KMS-11 (cell line): ENCODE data around the gene PHF13.

Experiments used
- H2AFZ ChIP-seq: fragments of 200-600 bp; sonication (generic); 2 replicates; pipeline ENCODE4 v1.6.1; 2016; ENCODE audit warnings: antibody characterized with exemption, mixed run types, low read depth
- H3K27ac ChIP-seq: fragments of 200-600 bp; sonication (generic); 2 replicates; pipeline ENCODE4 v1.6.1; 2016; ENCODE audit warnings: mild to moderate bottlenecking, mixed run types
- H3K27me3 ChIP-seq: fragments of 200-600 bp; sonication (generic); 2 replicates; pipeline ENCODE4 v1.6.1; 2017; ENCODE audit warnings: mild to moderate bottlenecking, low read depth, mixed run types, moderate library complexity; ENCODE audit not compliant: insufficient read depth
- H3K36me3 ChIP-seq: fragments of 200-600 bp; sonication (generic); 2 replicates; pipeline ENCODE4 v1.6.1; 2017; ENCODE audit warnings: mild to moderate bottlenecking, mixed run types; ENCODE audit not compliant: insufficient read depth
- H3K4me1 ChIP-seq: fragments of 200-600 bp; sonication (generic); 2 replicates; pipeline ENCODE4 v1.6.1; 2016; ENCODE audit warnings: mild to moderate bottlenecking, low read depth, mixed run types; ENCODE audit not compliant: poor library complexity, severe bottlenecking
- H3K4me2 ChIP-seq: fragments of 200-600 bp; sonication (generic); 2 replicates; pipeline ENCODE4 v1.7.0; 2016; ENCODE audit warnings: mild to moderate bottlenecking, mixed run types
- H3K4me3 ChIP-seq: fragments of 200-600 bp; sonication (generic); IDR thresholded peaks from 2 replicates; pipeline ENCODE4 v1.6.1; 2017; ENCODE audit warnings: low read depth, low read length, mixed read lengths; ENCODE audit not compliant: insufficient read depth
- H3K79me2 ChIP-seq: fragments of 200-600 bp; sonication (generic); 2 replicates; pipeline ENCODE4 v1.6.1; 2016; ENCODE audit warnings: low read depth, mixed run types; ENCODE audit not compliant: insufficient read depth
- H3K9ac ChIP-seq: fragments of 200-600 bp; sonication (generic); 2 replicates; pipeline ENCODE4 v1.6.1; 2016; ENCODE audit warnings: mild to moderate bottlenecking, mixed run types
- H4K20me1 ChIP-seq: fragments of 200-600 bp; sonication (generic); 2 replicates; pipeline ENCODE4 v1.6.1; 2016; ENCODE audit warnings: mild to moderate bottlenecking, mixed run types; ENCODE audit not compliant: insufficient read depth
- TF ChIP-seq, protein P1 (sequence below): fragments of 200-600 bp; sonication (generic); conservative IDR thresholded peaks from 2 replicates; pipeline ENCODE4 v1.6.1; 2017; ENCODE audit warnings: low read depth, mild to moderate bottlenecking, antibody characterized with exemption, low read length, moderate library complexity, mixed read lengths

PHF13 gene

DNA sequence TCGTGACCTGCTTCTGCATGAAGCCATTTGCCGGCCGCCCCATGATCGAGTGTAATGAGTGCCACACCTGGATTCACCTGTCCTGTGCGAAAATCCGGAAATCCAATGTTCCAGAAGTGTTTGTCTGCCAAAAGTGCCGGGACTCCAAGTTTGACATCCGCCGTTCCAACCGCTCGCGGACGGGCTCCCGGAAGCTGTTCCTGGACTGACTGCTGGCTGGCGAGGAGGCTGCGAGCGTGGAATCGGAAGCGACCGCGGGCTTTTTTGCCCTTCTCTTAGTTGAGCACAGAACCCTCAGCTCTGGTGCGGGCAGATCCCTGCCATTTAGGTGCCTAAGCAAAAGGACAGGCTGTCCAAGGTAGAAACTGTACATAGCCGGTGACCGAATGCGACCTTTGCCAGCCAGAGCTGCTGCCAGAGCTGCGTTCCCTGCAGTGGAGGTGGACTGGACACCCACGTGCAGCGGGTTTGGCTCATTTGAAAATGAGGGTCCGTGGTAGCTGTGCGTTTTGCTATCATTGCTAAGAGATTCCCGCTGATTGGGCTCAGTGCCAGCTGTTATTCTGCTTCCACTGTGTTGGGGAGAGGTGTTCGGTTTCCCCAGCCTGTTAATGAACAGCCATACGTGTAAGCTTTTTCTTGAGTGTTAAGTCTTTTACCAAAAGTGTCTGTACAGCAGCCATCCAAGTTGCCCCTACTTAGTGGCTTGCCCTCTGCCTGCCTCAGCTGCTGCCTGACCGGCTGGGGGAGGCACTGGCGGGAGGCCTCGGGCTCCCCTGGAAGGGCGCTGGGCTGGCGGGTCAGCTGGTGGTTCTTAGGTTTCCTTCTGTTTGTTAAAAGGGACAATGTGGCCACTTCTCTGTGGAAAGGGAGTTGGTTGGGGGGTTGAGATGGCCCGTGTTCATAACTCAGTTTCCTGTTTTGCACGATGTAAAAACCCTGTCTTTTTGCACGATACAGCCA is 8.2 kb downstream of the PHF13 start:
- Histone ChIP-seq H3K27me3 (no peaks in the 10 kb centered on the region), H2AFZ (no peak overlapping the region), H3K4me1 (peaks cover 25% of the 10 kb centered on the region), H3K36me3 (peaks cover 6% of the 10 kb centered on the region; the same call in 1 of the 2 replicates), H4K20me1 (no peaks in the 10 kb centered on the region), H3K79me2 (peaks cover 30% of the 10 kb centered on the region), H3K4me3 (no peak overlapping the region), H3K27ac (no peak overlapping the region), H3K9ac (no peak overlapping the region), H3K4me2 (no peak overlapping the region)
- TF ChIP-seq, protein P1, sequence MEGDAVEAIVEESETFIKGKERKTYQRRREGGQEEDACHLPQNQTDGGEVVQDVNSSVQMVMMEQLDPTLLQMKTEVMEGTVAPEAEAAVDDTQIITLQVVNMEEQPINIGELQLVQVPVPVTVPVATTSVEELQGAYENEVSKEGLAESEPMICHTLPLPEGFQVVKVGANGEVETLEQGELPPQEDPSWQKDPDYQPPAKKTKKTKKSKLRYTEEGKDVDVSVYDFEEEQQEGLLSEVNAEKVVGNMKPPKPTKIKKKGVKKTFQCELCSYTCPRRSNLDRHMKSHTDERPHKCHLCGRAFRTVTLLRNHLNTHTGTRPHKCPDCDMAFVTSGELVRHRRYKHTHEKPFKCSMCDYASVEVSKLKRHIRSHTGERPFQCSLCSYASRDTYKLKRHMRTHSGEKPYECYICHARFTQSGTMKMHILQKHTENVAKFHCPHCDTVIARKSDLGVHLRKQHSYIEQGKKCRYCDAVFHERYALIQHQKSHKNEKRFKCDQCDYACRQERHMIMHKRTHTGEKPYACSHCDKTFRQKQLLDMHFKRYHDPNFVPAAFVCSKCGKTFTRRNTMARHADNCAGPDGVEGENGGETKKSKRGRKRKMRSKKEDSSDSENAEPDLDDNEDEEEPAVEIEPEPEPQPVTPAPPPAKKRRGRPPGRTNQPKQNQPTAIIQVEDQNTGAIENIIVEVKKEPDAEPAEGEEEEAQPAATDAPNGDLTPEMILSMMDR, result no peak

DNA sequence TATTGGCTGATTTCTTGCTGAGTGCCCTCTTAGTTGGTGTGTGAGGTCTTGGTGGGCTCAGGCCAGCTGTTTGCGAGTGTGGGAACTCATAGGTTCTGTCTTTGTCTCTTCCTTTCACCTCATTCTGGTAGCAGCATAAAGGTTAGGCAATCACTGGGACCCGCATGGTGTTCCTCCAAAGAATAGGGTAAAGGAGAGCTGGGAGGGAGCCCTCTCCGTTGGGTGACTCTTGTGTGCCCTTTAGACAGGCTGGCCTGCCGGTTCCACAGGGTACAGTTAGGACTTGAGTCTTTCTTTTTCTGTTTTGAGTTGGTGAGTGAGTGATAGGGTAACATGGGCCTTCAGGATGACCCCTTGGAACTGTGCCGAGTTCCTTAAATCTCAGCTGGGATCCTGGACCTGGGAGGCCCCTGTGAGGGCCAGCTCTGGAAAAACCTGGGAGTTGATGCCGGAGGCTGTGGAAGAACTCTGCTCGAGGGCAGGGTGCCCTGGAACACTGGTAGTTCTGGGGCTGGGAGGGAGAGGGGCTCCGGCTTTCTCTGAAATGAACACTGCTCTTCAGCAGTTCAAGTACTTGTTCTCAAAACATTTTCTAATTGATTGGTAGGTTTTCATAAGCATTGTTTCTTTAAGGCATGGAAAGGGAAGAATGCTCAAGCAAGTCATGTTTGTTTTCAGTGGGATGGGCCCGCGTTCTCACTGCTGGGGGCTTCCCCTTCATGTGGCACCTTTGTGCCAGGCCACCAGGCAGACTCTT is 9.0 kb downstream of the PHF13 start:
- Histone ChIP-seq H3K4me3 (no peak overlapping the region), H3K4me2 (no peak overlapping the region), H3K4me1 (peaks cover 25% of the 10 kb centered on the region), H3K27me3 (no peaks in the 10 kb centered on the region), H2AFZ (no peak overlapping the region), H3K79me2 (peaks cover 24% of the 10 kb centered on the region), H4K20me1 (no peaks in the 10 kb centered on the region), H3K36me3 (peaks cover 6% of the 10 kb centered on the region; the same call in 1 of the 2 replicates), H3K9ac (no peak overlapping the region), H3K27ac (no peak overlapping the region)
- TF ChIP-seq, protein P1, result no peak

DNA sequence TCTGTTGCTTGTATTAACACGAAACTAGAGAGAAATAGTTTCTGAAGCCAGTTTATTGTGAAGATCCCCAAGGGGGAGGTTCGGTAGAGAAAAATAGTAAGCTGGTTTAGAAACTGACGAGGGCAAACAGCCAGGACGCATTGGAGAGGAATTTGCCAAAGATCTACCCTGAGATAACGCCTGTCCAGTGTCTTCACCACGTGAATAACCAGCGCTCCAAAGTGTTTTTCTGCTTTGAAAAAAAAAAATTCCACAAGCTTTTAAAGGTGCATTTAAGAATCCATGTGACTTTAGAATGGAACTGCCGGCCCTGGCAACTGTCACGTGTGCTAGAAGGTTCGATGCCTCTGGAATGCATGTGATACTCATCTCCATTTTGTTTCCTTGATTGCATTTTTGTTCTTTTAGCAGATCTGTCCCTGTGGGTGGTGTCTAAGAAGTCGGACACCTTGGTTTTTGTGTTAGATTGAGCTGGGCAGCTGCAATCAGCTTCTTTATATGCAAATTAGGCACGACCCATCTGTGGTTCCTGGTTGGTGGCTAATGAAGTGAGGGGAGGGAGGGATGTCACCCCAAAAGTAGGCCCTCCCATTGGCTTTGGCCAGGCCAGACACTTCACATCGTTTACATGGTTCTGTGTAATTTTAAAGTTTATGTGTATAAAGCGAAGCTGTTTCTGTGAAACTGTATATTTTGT is 9.9 kb downstream of the PHF13 start:
- Histone ChIP-seq H2AFZ (no peak overlapping the region), H4K20me1 (no peaks in the 10 kb centered on the region), H3K4me1 (peaks cover 25% of the 10 kb centered on the region), H3K4me3 (no peak overlapping the region), H3K27me3 (no peaks in the 10 kb centered on the region), H3K79me2 (peaks cover 17% of the 10 kb centered on the region), H3K9ac (no peak overlapping the region), H3K36me3 (peaks cover 6% of the 10 kb centered on the region; the same call in 1 of the 2 replicates), H3K4me2 (no peak overlapping the region), H3K27ac (no peak overlapping the region)
- TF ChIP-seq, protein P1, result no peak
